Astrocyte (in vitro differentiated cells and primary cell): ENCODE measurements around the gene TOP2A. TPM values are rescaled to one million over a fixed set of nuclear protein-coding genes. Genes with fewer than 3 reads are reported as not detected.
"Not testable (repeated sequence)": the region's sequence is repeated elsewhere in the genome, so short reads cannot be mapped to it uniquely, and the experiment has no call there.

ENCODE experiments used
- DNase-seq: peaks from one replicate; pipeline ENCODE4 v3.0.0-alpha.2; 2010; ENCODE audit warnings: low read depth
- FAIRE-seq: peaks from 2 replicates; lab custom pipeline; 2011; peaks lifted over from hg19 to GRCh38; lab: Jason Lieb, UNC
- H2AFZ ChIP-seq: 2 replicates; pipeline ENCODE4 v1.6.0; 2012; ENCODE audit warnings: low read depth, low read length, inconsistent platforms
- H3K27ac ChIP-seq: 2 replicates; pipeline ENCODE4 v1.5.1; 2011; ENCODE audit warnings: low read depth, low read length, inconsistent platforms
- H3K27me3 ChIP-seq: 2 replicates; pipeline ENCODE4 v1.6.0; 2011; ENCODE audit warnings: low read length, inconsistent platforms; ENCODE audit not compliant: insufficient read depth
- H3K36me3 ChIP-seq: 2 replicates; pipeline ENCODE4 v1.5.1; 2011; ENCODE audit warnings: low read length, inconsistent platforms; ENCODE audit not compliant: insufficient read depth
- H3K4me1 ChIP-seq: 2 replicates; pipeline ENCODE4 v1.5.1; 2011; ENCODE audit warnings: low read length, inconsistent platforms; ENCODE audit not compliant: insufficient read depth
- H3K4me2 ChIP-seq: 2 replicates; pipeline ENCODE4 v1.6.0; 2012; ENCODE audit warnings: low read length, inconsistent platforms
- H3K4me3 ChIP-seq: 2 replicates; pipeline ENCODE4 v1.5.1; 2011; ENCODE audit warnings: low read depth, mild to moderate bottlenecking, low read length, inconsistent platforms; ENCODE audit not compliant: insufficient read depth
- H3K79me2 ChIP-seq: 2 replicates; pipeline ENCODE4 v1.6.0; 2012; ENCODE audit warnings: mild to moderate bottlenecking, low read length, inconsistent platforms; ENCODE audit not compliant: insufficient read depth
- H3K9ac ChIP-seq: 2 replicates; pipeline ENCODE4 v1.6.0; 2012; ENCODE audit warnings: mild to moderate bottlenecking, low read length, inconsistent platforms
- H3K9me3 ChIP-seq: 2 replicates; pipeline ENCODE4 v1.5.1; 2012; ENCODE audit warnings: low read depth, mild to moderate bottlenecking, low read length, inconsistent platforms; ENCODE audit not compliant: insufficient read depth
- H4K20me1 ChIP-seq: 2 replicates; pipeline ENCODE4 v1.6.0; 2012; ENCODE audit warnings: low read length, inconsistent platforms; ENCODE audit not compliant: insufficient read depth
- H3K27ac Mint-ChIP-seq: one replicate; pipeline ENCODE4 v1.8.0; 2021; ENCODE audit warnings: mild to moderate bottlenecking, mixed read lengths; ENCODE audit not compliant: unreplicated experiment
- H3K27me3 Mint-ChIP-seq: one replicate; pipeline ENCODE4 v1.8.0; 2021; ENCODE audit warnings: low read depth, mixed read lengths; ENCODE audit not compliant: unreplicated experiment
- H3K36me3 Mint-ChIP-seq: one replicate; pipeline ENCODE4 v1.8.0; 2021; ENCODE audit warnings: low read depth, mixed read lengths; ENCODE audit not compliant: unreplicated experiment
- H3K4me1 Mint-ChIP-seq: one replicate; pipeline ENCODE4 v1.8.0; 2021; ENCODE audit warnings: low read depth, mixed read lengths; ENCODE audit not compliant: unreplicated experiment
- H3K4me3 Mint-ChIP-seq: one replicate; pipeline ENCODE4 v1.8.0; 2021; ENCODE audit warnings: mild to moderate bottlenecking, moderate library complexity, mixed read lengths; ENCODE audit not compliant: unreplicated experiment
- H3K9me3 Mint-ChIP-seq: one replicate; pipeline ENCODE4 v1.8.0; 2021; ENCODE audit warnings: mild to moderate bottlenecking, mixed read lengths; ENCODE audit not compliant: unreplicated experiment
- CTCF ChIP-seq: IDR thresholded peaks from 2 replicates; pipeline ENCODE4 v1.5.1; 2011; ENCODE audit warnings: low read depth, mild to moderate bottlenecking, inconsistent platforms, low read length, moderate library complexity; ENCODE audit not compliant: insufficient read depth
- EZH2 ChIP-seq: IDR thresholded peaks from 2 replicates; pipeline ENCODE4 v1.6.1; 2012; ENCODE audit warnings: mild to moderate bottlenecking, low read length, inconsistent platforms; ENCODE audit not compliant: insufficient read depth
- total RNA-seq: library from RNA; stranded (reverse); gene quantifications from 2 replicates; pipeline ENCODE4 v1.2.1, GENCODE V29; 2021

The TOP2A gene
- total RNA-seq, 1 donor from 2014 or later, result 12.6 TPM

GRCh38 chr17:40372031-40372430, 45.7 kb downstream of the TOP2A start:
- no peak for FAIRE-seq
- TF ChIP-seq CTCF, result no peak
- TF ChIP-seq EZH2, result no peak
- DNase-seq, result no peak
- Histone ChIP-seq H3K9me3 (no peaks in the 10 kb centered on the region), H3K4me3 (no peak overlapping the region), H3K9ac (no peak overlapping the region), H3K4me1 (no peaks in the 10 kb centered on the region), H3K4me2 (no peak overlapping the region), H3K79me2 (no peaks in the 10 kb centered on the region), H3K27me3 (no peaks in the 10 kb centered on the region), H4K20me1 (no peaks in the 10 kb centered on the region), H3K27ac (no peak overlapping the region), H3K36me3 (no peaks in the 10 kb centered on the region), H2AFZ (no peak overlapping the region)
- no peak overlapping the region for H3K4me3 Mint-ChIP-seq
- peaks cover 15% of the 10 kb centered on the region for H3K4me1 Mint-ChIP-seq
- no peak overlapping the region for H3K27ac Mint-ChIP-seq
- peaks cover 4% of the 10 kb centered on the region for H3K27me3 Mint-ChIP-seq
- H3K9me3 Mint-ChIP-seq, result peaks cover 3% of the 10 kb centered on the region
- peaks cover 2% of the 10 kb centered on the region for H3K36me3 Mint-ChIP-seq

- Mint-ChIP-seq H3K36me3 (peaks cover 2% of the 10 kb centered on the region), H3K9me3 (peaks cover 2% of the 10 kb centered on the region), H3K27ac (no peak overlapping the region), H3K4me3 (no peak overlapping the region), H3K27me3 (peaks cover under 1% of the 10 kb centered on the region), H3K4me1 (peaks cover 15% of the 10 kb centered on the region)
- Histone ChIP-seq H3K9ac (no peak overlapping the region), H3K9me3 (no peaks in the 10 kb centered on the region), H3K4me3 (no peak overlapping the region), H3K4me1 (no peaks in the 10 kb centered on the region), H2AFZ (no peak overlapping the region), H3K79me2 (no peaks in the 10 kb centered on the region), H3K27ac (no peak overlapping the region), H3K36me3 (no peaks in the 10 kb centered on the region), H4K20me1 (no peaks in the 10 kb centered on the region), H3K4me2 (no peak overlapping the region), H3K27me3 (no peaks in the 10 kb centered on the region)
- DNase-seq, result no peak
- TF ChIP-seq EZH2, result no peak
- no peak for TF ChIP-seq CTCF
- FAIRE-seq, result no peak
These were observed 46.3 kb downstream of the TOP2A start for GRCh38 chr17:40371261-40371929.

GRCh38 chr17:40369923-40370322, 47.8 kb downstream of the TOP2A start:
- Histone ChIP-seq H3K36me3 (no peaks in the 10 kb centered on the region), H3K27ac (no peak overlapping the region), H3K27me3 (no peaks in the 10 kb centered on the region), H4K20me1 (no peaks in the 10 kb centered on the region), H2AFZ (no peak overlapping the region), H3K79me2 (no peaks in the 10 kb centered on the region), H3K9ac (no peak overlapping the region), H3K4me2 (no peak overlapping the region), H3K4me1 (no peaks in the 10 kb centered on the region), H3K9me3 (no peaks in the 10 kb centered on the region), H3K4me3 (no peak overlapping the region)
- Mint-ChIP-seq H3K4me1 (peaks cover 15% of the 10 kb centered on the region), H3K9me3 (no peaks in the 10 kb centered on the region), H3K4me3 (no peak overlapping the region), H3K36me3 (peaks cover 2% of the 10 kb centered on the region), H3K27ac (no peak overlapping the region), H3K27me3 (no peaks in the 10 kb centered on the region)
- DNase-seq, result no peak
- FAIRE-seq, result no peak
- TF ChIP-seq EZH2, result no peak

- not testable (repeated sequence) for DNase-seq, H3K79me2 ChIP-seq, H3K9ac ChIP-seq, H3K4me1 ChIP-seq, H3K4me1 Mint-ChIP-seq, H3K27me3 Mint-ChIP-seq, H3K36me3 Mint-ChIP-seq, H3K4me2 ChIP-seq, FAIRE-seq, H3K36me3 ChIP-seq, H3K4me3 Mint-ChIP-seq, H3K9me3 ChIP-seq, H3K27ac Mint-ChIP-seq, H3K9me3 Mint-ChIP-seq, H3K4me3 ChIP-seq, H4K20me1 ChIP-seq, H2AFZ ChIP-seq, H3K27ac ChIP-seq, H3K27me3 ChIP-seq
These were observed 50.0 kb downstream of the TOP2A start for GRCh38 chr17:40367728-40368127.
